HFFc6 (cell line): ENCODE measurements around the gene ACP1. TPM values are rescaled to one million over a fixed set of nuclear protein-coding genes. Genes with fewer than 3 reads are reported as not detected.

Experiments
- DNase-seq: peaks from one replicate; pipeline ENCODE4 v3.0.0-alpha.2; 2018
- H3K27ac Mint-ChIP-seq: 2 replicates; pipeline ENCODE4 v1.8.0; 2020; ENCODE audit warnings: mild to moderate bottlenecking, mixed read lengths
- H3K27me3 Mint-ChIP-seq: 2 replicates; pipeline ENCODE4 v1.8.0; 2021; ENCODE audit warnings: mild to moderate bottlenecking, moderate library complexity, mixed read lengths; ENCODE audit not compliant: insufficient read depth
- H3K36me3 Mint-ChIP-seq: 2 replicates; pipeline ENCODE4 v1.8.0; 2021; ENCODE audit warnings: low read depth, mixed read lengths
- H3K4me1 Mint-ChIP-seq: 2 replicates; pipeline ENCODE4 v1.8.0; 2020; ENCODE audit warnings: low read depth, mixed read lengths
- H3K4me3 Mint-ChIP-seq: 2 replicates; pipeline ENCODE4 v1.8.0; 2020; ENCODE audit warnings: mild to moderate bottlenecking, moderate library complexity, mixed read lengths
- H3K9me3 Mint-ChIP-seq: 2 replicates; pipeline ENCODE4 v1.8.0; 2020; ENCODE audit warnings: mild to moderate bottlenecking, mixed read lengths
- total RNA-seq, 6 experiments: library from RNA; stranded (reverse); fragmentation: NEBNext Ultra II Directional; extraction: Animal tissue kit (Norgen Biotek cat#: 25700); gene quantifications; 2 replicates in 1 of 6; 3 replicates in 5 of 6; pipeline ENCODE4 v1.2.3, GENCODE V29; 2021
- TF ChIP-seq, protein P1 (sequence below): fragments of 200-600 bp; sonication (generic); IDR thresholded peaks from 2 replicates; pipeline ENCODE4 v1.5.0; 2021; ENCODE audit warnings: antibody characterized with exemption, mild to moderate bottlenecking

Gene ACP1
- total RNA-seq, 6 experiments from 2014 or later, result 83.4 to 95.3 (median 89.2) TPM

- no peak overlapping the region for H3K4me3 Mint-ChIP-seq
- DNase-seq, result no peak
- H3K36me3 Mint-ChIP-seq, result peaks cover 4% of the 10 kb centered on the region; the same call in 1 of the 2 replicates
- H3K9me3 Mint-ChIP-seq, result no peaks in the 10 kb centered on the region
- H3K27ac Mint-ChIP-seq, result no peak overlapping the region
- peaks cover 10% of the 10 kb centered on the region for H3K4me1 Mint-ChIP-seq
- peaks cover 1% of the 10 kb centered on the region; the same call in 1 of the 2 replicates for H3K27me3 Mint-ChIP-seq
- TF ChIP-seq, protein P1, sequence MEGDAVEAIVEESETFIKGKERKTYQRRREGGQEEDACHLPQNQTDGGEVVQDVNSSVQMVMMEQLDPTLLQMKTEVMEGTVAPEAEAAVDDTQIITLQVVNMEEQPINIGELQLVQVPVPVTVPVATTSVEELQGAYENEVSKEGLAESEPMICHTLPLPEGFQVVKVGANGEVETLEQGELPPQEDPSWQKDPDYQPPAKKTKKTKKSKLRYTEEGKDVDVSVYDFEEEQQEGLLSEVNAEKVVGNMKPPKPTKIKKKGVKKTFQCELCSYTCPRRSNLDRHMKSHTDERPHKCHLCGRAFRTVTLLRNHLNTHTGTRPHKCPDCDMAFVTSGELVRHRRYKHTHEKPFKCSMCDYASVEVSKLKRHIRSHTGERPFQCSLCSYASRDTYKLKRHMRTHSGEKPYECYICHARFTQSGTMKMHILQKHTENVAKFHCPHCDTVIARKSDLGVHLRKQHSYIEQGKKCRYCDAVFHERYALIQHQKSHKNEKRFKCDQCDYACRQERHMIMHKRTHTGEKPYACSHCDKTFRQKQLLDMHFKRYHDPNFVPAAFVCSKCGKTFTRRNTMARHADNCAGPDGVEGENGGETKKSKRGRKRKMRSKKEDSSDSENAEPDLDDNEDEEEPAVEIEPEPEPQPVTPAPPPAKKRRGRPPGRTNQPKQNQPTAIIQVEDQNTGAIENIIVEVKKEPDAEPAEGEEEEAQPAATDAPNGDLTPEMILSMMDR, result no peak
Measured at GRCh38 chr2:248724-249123, 16.0 kb upstream of the ACP1 start.

DNA sequence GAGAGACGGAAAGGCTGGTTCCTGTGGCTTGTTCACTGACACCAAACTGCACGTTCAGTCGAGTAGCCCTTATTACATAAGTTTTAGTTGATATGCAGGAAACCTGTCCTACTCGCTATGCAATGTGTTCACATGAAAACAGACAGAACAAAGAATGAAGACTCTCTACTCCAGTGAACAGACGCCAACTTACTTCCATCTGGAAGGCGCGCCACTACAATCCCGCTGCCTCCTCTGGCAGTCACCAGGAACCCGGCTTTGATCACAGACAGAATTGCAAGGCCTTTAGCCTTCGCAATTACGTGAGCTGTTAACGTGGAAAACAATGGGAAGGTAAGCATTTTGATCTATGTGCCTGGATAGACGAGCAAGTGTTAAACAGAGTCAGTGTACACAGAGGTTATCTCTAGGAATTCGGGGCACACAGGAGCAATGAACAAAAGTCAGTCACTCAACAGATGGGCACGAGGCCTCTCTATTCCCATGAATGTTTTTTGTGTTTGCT is 15.2 kb upstream of the ACP1 start:
- no peak overlapping the region for H3K27ac Mint-ChIP-seq
- 0 out of 2 replicates have a peak, but pooled peaks cover 4% of the 10 kb centered on the region for H3K36me3 Mint-ChIP-seq
- peaks cover 10% of the 10 kb centered on the region for H3K4me1 Mint-ChIP-seq
- H3K4me3 Mint-ChIP-seq, result no peak overlapping the region
- DNase-seq, result no peak
- H3K9me3 Mint-ChIP-seq, result no peaks in the 10 kb centered on the region
- TF ChIP-seq, protein P1, result no peak
- no peaks in the 10 kb centered on the region; the same call in 1 of the 2 replicates for H3K27me3 Mint-ChIP-seq

GRCh38 chr2:252001-252602 is 12.6 kb upstream of the ACP1 start:
- Mint-ChIP-seq H3K4me3 (no peak overlapping the region), H3K36me3 (0 out of 2 replicates have a peak, but pooled peaks cover 1% of the 10 kb centered on the region), H3K4me1 (peaks cover 2% of the 10 kb centered on the region), H3K27me3 (no peaks in the 10 kb centered on the region; the same call in 1 of the 2 replicates), H3K9me3 (no peaks in the 10 kb centered on the region; the same call in 1 of the 2 replicates), H3K27ac (no peak overlapping the region)
- TF ChIP-seq, protein P1, result no peak
- DNase-seq, result no peak

- Mint-ChIP-seq H3K9me3 (peaks cover 5% of the 10 kb centered on the region), H3K4me1 (no peaks in the 10 kb centered on the region; the same call in 1 of the 2 replicates), H3K27ac (no peak overlapping the region), H3K4me3 (no peak overlapping the region), H3K27me3 (no peaks in the 10 kb centered on the region), H3K36me3 (peaks cover 5% of the 10 kb centered on the region)
- TF ChIP-seq, protein P1, result no peak
- no peak for DNase-seq
Measured at GRCh38 chr2:253202-253638, 11.5 kb upstream of the ACP1 start.

DNA sequence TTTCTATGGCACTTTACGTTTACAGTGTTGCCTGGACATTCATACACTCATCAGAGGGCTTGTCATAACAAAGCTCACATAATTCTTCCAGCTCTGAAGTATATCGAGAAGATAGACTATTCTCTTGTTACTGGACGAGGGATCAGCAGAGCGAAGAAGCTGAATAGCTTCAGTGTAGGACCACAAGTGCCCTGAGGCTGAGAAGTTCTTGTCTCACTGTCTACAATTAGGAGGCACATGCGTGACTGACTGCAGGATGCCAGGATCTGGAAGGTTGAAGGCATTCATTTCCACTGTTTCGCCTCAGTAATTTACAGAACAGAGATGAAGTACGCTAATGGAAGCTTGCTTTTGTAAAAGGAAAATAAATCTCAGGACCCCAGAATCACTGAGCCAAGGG is 10.5 kb upstream of the ACP1 start:
- Mint-ChIP-seq H3K27ac (peak overlapping the region; percentile 48; the same call in 1 of the 2 replicates), H3K9me3 (peaks cover 15% of the 10 kb centered on the region), H3K4me3 (no peak overlapping the region), H3K36me3 (peaks cover 15% of the 10 kb centered on the region), H3K4me1 (no peaks in the 10 kb centered on the region; the same call in 1 of the 2 replicates), H3K27me3 (peaks cover 1% of the 10 kb centered on the region; the same call in 1 of the 2 replicates)
- DNase-seq, result peak; percentile 7
- TF ChIP-seq, protein P1, result no peak
